PC-9 (cell line): ENCODE data around the gene MOV10L1. TPM values are rescaled to one million over a fixed set of nuclear protein-coding genes. Genes with fewer than 3 reads are reported as not detected.

Source experiments
- BruUV-seq: library from RNA; stranded (reverse); fragments of 400-500 nt; replicated peaks from 2 replicates; lab custom pipeline; 2021; lab: Mats Ljungman, UMichigan
- CTCF ChIA-PET: fragments of 300-600 bp; sonication (Branson Sonifier 250); formaldehyde crosslinking; loops from one replicate; lab custom pipeline; 2022; ENCODE audit warnings: antibody characterized with exemption; lab: Charles Lee
- POLR2A ChIA-PET: fragments of 300-600 bp; sonication (Branson Sonifier 250); formaldehyde crosslinking; loops from one replicate; lab custom pipeline; 2022; ENCODE audit warnings: antibody characterized with exemption; ENCODE audit not compliant: unreplicated experiment; lab: Charles Lee
- DNase-seq, 2 experiments: peaks; one replicate each; pipeline versions ENCODE4 v3.0.0 to v3.0.0-alpha.2; 2015 to 2022; ENCODE audit warnings: mixed read lengths in 1 of 2
- H2AFZ ChIP-seq: fragments of 200-600 bp; sonication (generic); 2 replicates; pipeline ENCODE4 v1.8.1; 2017; ENCODE audit warnings: antibody characterized with exemption
- H3F3A ChIP-seq: fragments of 200-600 bp; sonication (generic); 2 replicates; pipeline ENCODE4 v1.8.1; 2017; ENCODE audit warnings: antibody characterized with exemption, mild to moderate bottlenecking, low read depth; ENCODE audit not compliant: insufficient read depth
- H3K27ac ChIP-seq: fragments of 200-600 bp; sonication (generic); 2 replicates; pipeline ENCODE4 v1.6.1; 2016; ENCODE audit warnings: mixed run types
- H3K27me3 ChIP-seq: fragments of 200-600 bp; sonication (generic); 2 replicates; pipeline ENCODE4 v1.6.1; 2016; ENCODE audit warnings: low read depth, mixed run types; ENCODE audit not compliant: insufficient read depth
- H3K36me3 ChIP-seq: fragments of 200-600 bp; sonication (generic); 2 replicates; pipeline ENCODE4 v1.6.1; 2016; ENCODE audit warnings: low read depth, mixed run types
- H3K4me1 ChIP-seq: fragments of 200-600 bp; sonication (generic); replicated peaks from 2 replicates; pipeline ENCODE4 v1.6.1; 2016; ENCODE audit warnings: mixed run types; ENCODE audit not compliant: insufficient read depth
- H3K4me2 ChIP-seq: fragments of 200-600 bp; sonication (generic); 2 replicates; pipeline ENCODE4 v1.6.1; 2017; ENCODE audit warnings: mixed run types
- H3K4me3 ChIP-seq: fragments of 200-600 bp; sonication (generic); 2 replicates; pipeline ENCODE4 v1.6.1; 2016; ENCODE audit warnings: mixed run types
- H3K79me2 ChIP-seq: fragments of 200-600 bp; sonication (generic); 2 replicates; pipeline ENCODE4 v1.6.1; 2017; ENCODE audit warnings: low read depth, mixed run types
- H3K9me2 ChIP-seq: fragments of 200-600 bp; sonication (generic); 2 replicates; pipeline ENCODE4 v1.8.1; 2017; ENCODE audit warnings: mild to moderate bottlenecking; ENCODE audit not compliant: insufficient read depth
- H3K9me3 ChIP-seq: fragments of 200-600 bp; sonication (generic); 2 replicates; pipeline ENCODE4 v1.8.1; 2016; ENCODE audit warnings: low read depth; ENCODE audit not compliant: insufficient read depth
- H4K20me1 ChIP-seq: fragments of 200-600 bp; sonication (generic); 2 replicates; pipeline ENCODE4 v1.8.1; 2017; ENCODE audit not compliant: insufficient read depth
- EZH2 ChIP-seq: fragments of 200-600 bp; sonication (generic); IDR thresholded peaks from 2 replicates; pipeline ENCODE4 v1.8.0; 2017; ENCODE audit warnings: antibody characterized with exemption, low read depth
- intact Hi-C: fragments of 100-400 bp; cut with micrococcal nuclease; formaldehyde crosslinking; loops from one replicate; pipeline ENCODE4 v1.10.0; 2022; ENCODE audit not compliant: unreplicated experiment
- total RNA-seq: library from RNA; stranded (reverse); gene quantifications from 2 replicates; pipeline ENCODE4 v1.2.3, GENCODE V29; 2021
- TF ChIP-seq, protein P1 (sequence below): fragments of 200-600 bp; sonication (generic); conservative IDR thresholded peaks from 2 replicates; pipeline ENCODE4 v1.6.1; 2017; ENCODE audit warnings: mixed run types, antibody characterized with exemption, mild to moderate bottlenecking, moderate library complexity

Gene MOV10L1
- total RNA-seq, 1 experiment from 2014 or later: not detected

DNA sequence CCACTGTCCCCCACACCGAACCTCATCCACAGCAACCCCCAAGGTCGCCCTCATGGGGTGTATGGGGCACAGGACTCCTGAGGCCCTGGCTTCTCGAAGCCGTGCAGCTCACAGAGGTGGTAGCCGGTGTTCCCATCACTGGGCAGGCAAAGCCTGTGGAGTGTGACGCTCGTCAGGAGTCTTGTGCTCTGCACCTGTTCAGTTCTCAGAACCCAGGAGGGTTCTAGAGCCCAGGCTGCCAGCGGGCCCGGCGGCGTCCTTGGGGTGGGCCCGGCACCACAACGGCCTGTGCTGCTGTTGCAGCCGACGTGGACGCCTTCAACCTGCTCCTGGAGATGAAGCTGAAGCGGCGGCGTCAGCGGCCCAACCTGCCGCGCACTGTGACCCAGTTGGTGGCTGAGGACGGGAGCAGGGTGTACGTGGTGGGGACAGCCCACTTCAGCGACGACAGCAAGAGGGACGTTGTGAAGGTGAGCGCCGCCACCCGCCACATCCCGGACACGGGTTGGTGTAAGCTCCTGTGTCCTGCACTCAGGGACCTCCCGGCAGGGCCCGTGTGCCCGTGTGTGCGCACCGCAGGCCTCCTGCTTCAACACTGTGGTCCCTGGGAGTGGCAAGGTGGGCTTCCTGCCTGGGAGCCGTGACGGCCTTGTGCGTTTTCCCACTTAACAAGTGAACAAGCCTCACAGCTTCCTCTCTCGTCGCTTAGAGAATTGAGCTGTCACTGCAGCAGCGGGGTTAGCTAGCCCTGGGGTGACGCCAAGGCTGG is 104.4 kb downstream of the MOV10L1 start:
- ChIA-PET POLR2A (interaction anchor here (0.6 kb wide), 1 partner anchor 37 kb away, joined by 12 read pairs; no protein-coding TSS in a partner anchor), CTCF (no interaction called here)
- Histone ChIP-seq H3K4me1 (peaks cover 22% of the 10 kb centered on the region), H3F3A (peaks cover 26% of the 10 kb centered on the region; the same call in 1 of the 2 replicates), H4K20me1 (peaks cover 72% of the 10 kb centered on the region), H3K9me3 (no peaks in the 10 kb centered on the region), H3K4me3 (no peak overlapping the region), H3K9me2 (no peaks in the 10 kb centered on the region), H3K4me2 (no peak overlapping the region), H3K79me2 (peaks cover 37% of the 10 kb centered on the region), H2AFZ (no peak overlapping the region), H3K27ac (no peak overlapping the region), H3K27me3 (no peaks in the 10 kb centered on the region), H3K36me3 (peaks cover 25% of the 10 kb centered on the region; the same call in 1 of the 2 replicates)
- intact Hi-C loops: no loop called here
- no peak for TF ChIP-seq EZH2
- TF ChIP-seq, protein P1, sequence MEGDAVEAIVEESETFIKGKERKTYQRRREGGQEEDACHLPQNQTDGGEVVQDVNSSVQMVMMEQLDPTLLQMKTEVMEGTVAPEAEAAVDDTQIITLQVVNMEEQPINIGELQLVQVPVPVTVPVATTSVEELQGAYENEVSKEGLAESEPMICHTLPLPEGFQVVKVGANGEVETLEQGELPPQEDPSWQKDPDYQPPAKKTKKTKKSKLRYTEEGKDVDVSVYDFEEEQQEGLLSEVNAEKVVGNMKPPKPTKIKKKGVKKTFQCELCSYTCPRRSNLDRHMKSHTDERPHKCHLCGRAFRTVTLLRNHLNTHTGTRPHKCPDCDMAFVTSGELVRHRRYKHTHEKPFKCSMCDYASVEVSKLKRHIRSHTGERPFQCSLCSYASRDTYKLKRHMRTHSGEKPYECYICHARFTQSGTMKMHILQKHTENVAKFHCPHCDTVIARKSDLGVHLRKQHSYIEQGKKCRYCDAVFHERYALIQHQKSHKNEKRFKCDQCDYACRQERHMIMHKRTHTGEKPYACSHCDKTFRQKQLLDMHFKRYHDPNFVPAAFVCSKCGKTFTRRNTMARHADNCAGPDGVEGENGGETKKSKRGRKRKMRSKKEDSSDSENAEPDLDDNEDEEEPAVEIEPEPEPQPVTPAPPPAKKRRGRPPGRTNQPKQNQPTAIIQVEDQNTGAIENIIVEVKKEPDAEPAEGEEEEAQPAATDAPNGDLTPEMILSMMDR: no peak
- no TSS peak for BruUV-seq
- no peak for DNase-seq

DNA sequence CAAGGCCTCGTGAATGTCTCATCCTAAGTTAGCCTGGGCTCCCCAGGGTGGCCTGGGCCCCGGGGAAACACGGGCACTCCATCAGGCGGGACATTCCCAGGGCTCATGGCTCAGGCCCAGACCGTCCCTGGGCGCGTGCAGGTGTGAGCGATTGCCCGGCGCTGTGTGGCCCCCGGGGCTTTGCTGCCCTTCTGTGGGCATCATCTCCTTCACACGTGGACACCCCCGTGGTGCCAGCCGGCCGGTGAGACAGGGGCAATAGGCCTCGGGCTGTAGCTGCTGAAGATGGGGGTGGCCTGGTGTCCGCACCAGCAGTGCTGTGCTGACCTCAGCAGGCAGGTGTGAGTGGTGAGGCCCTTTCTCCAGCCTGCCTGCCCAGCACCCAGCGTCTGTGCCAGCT is 106.5 kb downstream of the MOV10L1 start:
- intact Hi-C loops: no loop called here
- POLR2A ChIA-PET: no interaction called here
- Histone ChIP-seq H3K27ac (no peak overlapping the region), H3K9me3 (no peaks in the 10 kb centered on the region), H3K27me3 (no peaks in the 10 kb centered on the region), H4K20me1 (peaks cover 52% of the 10 kb centered on the region), H3K9me2 (no peaks in the 10 kb centered on the region), H3K4me1 (peaks cover 3% of the 10 kb centered on the region), H3K36me3 (peaks cover 25% of the 10 kb centered on the region; the same call in 1 of the 2 replicates), H3F3A (peaks cover 32% of the 10 kb centered on the region; the same call in 1 of the 2 replicates), H3K4me3 (no peak overlapping the region), H3K4me2 (no peak overlapping the region), H2AFZ (no peak overlapping the region), H3K79me2 (peaks cover 18% of the 10 kb centered on the region)
- TF ChIP-seq, protein P1: no peak
- no peak for TF ChIP-seq EZH2
- CTCF ChIA-PET: no interaction called here
- no peak for DNase-seq
- no TSS peak for BruUV-seq

DNA sequence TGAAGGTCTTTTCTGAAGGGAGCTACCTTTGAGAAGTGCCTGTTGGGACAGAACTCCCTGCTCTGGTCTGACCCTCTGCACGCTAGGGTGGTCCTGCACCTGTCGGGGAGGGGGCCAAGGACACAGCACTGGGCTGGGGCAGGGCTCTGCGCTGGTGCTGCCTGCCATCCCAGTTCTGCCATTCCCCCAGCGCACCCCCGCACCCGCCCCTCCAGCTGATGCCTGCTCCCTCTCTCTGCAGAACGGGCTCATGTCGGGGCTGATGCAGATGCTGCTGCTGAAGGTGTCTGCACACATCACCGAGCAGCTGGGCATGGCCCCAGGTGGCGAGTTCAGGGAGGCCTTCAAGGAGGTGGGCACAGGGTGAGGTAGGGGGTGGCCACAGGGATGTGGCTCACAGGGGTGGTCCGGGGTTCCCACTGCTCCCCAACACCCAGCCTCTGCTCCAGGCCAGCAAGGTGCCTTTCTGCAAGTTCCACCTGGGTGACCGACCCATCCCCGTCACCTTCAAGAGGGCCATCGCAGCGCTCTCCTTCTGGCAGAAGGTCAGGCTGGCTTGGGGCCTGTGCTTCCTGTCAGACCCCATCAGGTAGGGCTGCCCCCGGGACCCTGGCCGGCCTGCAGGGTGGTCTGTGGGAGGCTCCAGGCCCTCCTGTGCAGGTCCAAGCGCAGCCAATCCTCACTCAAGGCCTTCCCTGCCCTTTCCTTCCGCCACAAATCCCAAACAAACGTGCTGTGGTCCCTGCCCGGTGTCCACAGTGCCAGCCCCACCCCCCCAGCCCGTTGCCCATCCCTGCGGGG is 107.4 kb downstream of the MOV10L1 start:
- CTCF ChIA-PET: no interaction called here
- Histone ChIP-seq H4K20me1 (peaks cover 44% of the 10 kb centered on the region), H3K27ac (no peak overlapping the region), H2AFZ (no peak overlapping the region), H3K9me2 (no peaks in the 10 kb centered on the region), H3K27me3 (no peaks in the 10 kb centered on the region), H3F3A (peaks cover 32% of the 10 kb centered on the region; the same call in 1 of the 2 replicates), H3K36me3 (peaks cover 25% of the 10 kb centered on the region; the same call in 1 of the 2 replicates), H3K9me3 (no peaks in the 10 kb centered on the region), H3K4me1 (peaks cover 5% of the 10 kb centered on the region), H3K4me2 (no peak overlapping the region), H3K4me3 (no peak overlapping the region), H3K79me2 (peaks cover 17% of the 10 kb centered on the region)
- no TSS peak for BruUV-seq
- POLR2A ChIA-PET: no interaction called here
- intact Hi-C loops: no loop called here
- DNase-seq: no peak
- TF ChIP-seq, protein P1: no peak
- no peak for TF ChIP-seq EZH2
